Natural killer cell treated with Interleukin-12 subunit alpha and Interleukin-12 subunit beta and Interleukin-15 and Interleukin-18, amount 100 ng/mL, for 72 hours (primary cell): ENCODE data around the gene DDX59. TPM values are rescaled to one million over a fixed set of nuclear protein-coding genes. Genes with fewer than 3 reads are reported as not detected.

Source experiments
- ATAC-seq, 2 donors: fragments of 150-1000 bp; cut with Tn5 transposase in 1 of 2; sonication (Bioruptor Pico), chemical (Tn5 transposase) in 1 of 2; 2 replicates each; pipeline ENCODE4 v1.10.0; 2021
- DNase-seq: peaks from one replicate; pipeline ENCODE4 v3.0.0; 2022; ENCODE audit warnings: low spot score
- H3K27ac Mint-ChIP-seq, 2 donors: 1 replicate in 1 of 2; 2 replicates in 1 of 2; pipeline ENCODE4 v1.8.0; 2022; ENCODE audit warnings: mixed read lengths in 2 of 2, mild to moderate bottlenecking in 1 of 2, moderate library complexity in 1 of 2
- H3K27me3 Mint-ChIP-seq, 2 donors: 1 replicate in 1 of 2; 2 replicates in 1 of 2; pipeline ENCODE4 v1.8.0; 2022; ENCODE audit warnings: mixed read lengths in 2 of 2
- H3K36me3 Mint-ChIP-seq: one replicate; pipeline ENCODE4 v1.8.0; 2022; ENCODE audit warnings: mixed read lengths
- H3K4me1 Mint-ChIP-seq, 2 donors: 1 replicate in 1 of 2; 2 replicates in 1 of 2; pipeline ENCODE4 v1.8.0; 2022; ENCODE audit warnings: low read depth in 2 of 2, mixed read lengths in 2 of 2, mild to moderate bottlenecking in 1 of 2
- H3K4me3 Mint-ChIP-seq: one replicate; pipeline ENCODE4 v1.8.0; 2022; ENCODE audit warnings: mixed read lengths
- H3K9me3 Mint-ChIP-seq: 2 replicates; pipeline ENCODE4 v1.8.0; 2022; ENCODE audit warnings: mixed read lengths
- total RNA-seq, 2 donors: library from RNA; stranded (reverse); gene quantifications; one replicate each; pipeline ENCODE4 v1.2.3, GENCODE V29; 2022

DDX59 gene
- 10 to 100 TPM; 24.3 to 27.5 TPM for total RNA-seq

GRCh38 chr1:200669314-200670241 is at the start of gene DDX59:
TSS of gene DDX59 (minus strand) at chr1:200669907. CDS start at chr1:200666740, 3,167 bp downstream.
- peak within 1 kb of the TSS; percentile 94 to 96 for H3K27ac Mint-ChIP-seq
- H3K4me1 Mint-ChIP-seq, result peaks cover 33 to 37% of the 10 kb centered on the region in 2 donors
- DNase-seq (peak; percentile 95), ATAC-seq (peak; percentile 92 to 95)
- H3K4me3 Mint-ChIP-seq, result peak within 1 kb of the TSS; percentile 93
- peaks cover 9% of the 10 kb centered on the region for H3K36me3 Mint-ChIP-seq
- no peaks in the 10 kb centered on the region for H3K9me3 Mint-ChIP-seq
- H3K27me3 Mint-ChIP-seq, result no peaks in the 10 kb centered on the region

- Mint-ChIP-seq H3K27ac (no peak overlapping the region), H3K27me3 (peaks cover 18 to 31% of the 10 kb centered on the region in 2 donors), H3K4me1 (no peaks in the 10 kb centered on the region), H3K36me3 (no peaks in the 10 kb centered on the region), H3K4me3 (no peak overlapping the region), H3K9me3 (no peaks in the 10 kb centered on the region)
- ATAC-seq (no peak), DNase-seq (no peak)
Observed at GRCh38 chr1:200714504-200715187, 44.9 kb upstream of the DDX59 start.

- peaks cover 3 to 5% of the 10 kb centered on the region in 2 donors for H3K4me1 Mint-ChIP-seq
- no peaks in the 10 kb centered on the region for H3K36me3 Mint-ChIP-seq
- no peak overlapping the region for H3K27ac Mint-ChIP-seq
- H3K9me3 Mint-ChIP-seq, result no peaks in the 10 kb centered on the region
- no peak overlapping the region for H3K4me3 Mint-ChIP-seq
- DNase-seq (no peak), ATAC-seq (no peak)
- peaks cover 3 to 7% of the 10 kb centered on the region in 2 donors for H3K27me3 Mint-ChIP-seq
Observed at GRCh38 chr1:200710166-200710565, 40.5 kb upstream of the DDX59 start.

DNA sequence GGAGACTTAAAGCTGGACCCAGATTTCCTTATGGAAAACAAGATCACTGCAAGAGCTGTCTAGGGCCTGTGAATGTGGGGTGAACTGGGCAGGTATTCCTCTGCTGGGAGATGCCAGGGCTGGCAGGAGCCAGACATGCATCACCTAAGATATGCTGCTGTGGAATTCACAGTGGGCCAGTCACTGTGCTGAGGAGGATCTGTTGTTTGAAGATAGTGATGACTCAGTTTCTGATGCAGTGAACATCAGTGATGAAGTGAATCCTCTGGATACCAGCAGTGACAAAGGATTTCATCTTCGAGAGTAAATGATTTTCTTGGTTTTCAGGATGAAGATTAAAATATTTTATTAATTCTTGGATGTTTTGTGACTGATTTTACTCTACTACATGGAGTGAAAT is 39.1 kb upstream of the DDX59 start:
- ATAC-seq, result no peak
- no peak for DNase-seq
- Mint-ChIP-seq H3K4me1 (peaks cover 3 to 5% of the 10 kb centered on the region in 2 donors), H3K27me3 (peaks cover 2 to 4% of the 10 kb centered on the region in 2 donors), H3K4me3 (no peak overlapping the region), H3K27ac (no peak overlapping the region), H3K9me3 (no peaks in the 10 kb centered on the region), H3K36me3 (no peaks in the 10 kb centered on the region)

DNA sequence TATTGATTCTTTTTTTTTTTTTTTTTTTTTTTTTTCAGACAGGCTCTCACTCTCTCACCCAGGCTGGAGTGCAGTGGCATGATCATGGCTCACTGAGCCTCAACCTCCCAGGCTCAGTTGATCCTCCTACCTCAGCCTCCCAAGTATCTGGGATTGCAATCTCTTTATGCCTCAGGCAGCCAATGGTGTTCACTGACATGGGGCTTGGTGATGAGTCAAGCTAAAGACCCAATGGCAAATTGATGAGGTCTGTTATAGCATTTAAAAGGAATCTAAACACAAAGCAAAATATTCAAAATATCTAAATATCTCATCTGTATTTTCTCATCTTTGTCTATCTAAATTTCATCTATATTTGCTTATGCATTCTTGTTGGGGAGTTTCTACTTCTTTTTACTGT is 38.5 kb upstream of the DDX59 start:
- Mint-ChIP-seq H3K36me3 (no peaks in the 10 kb centered on the region), H3K4me3 (no peak overlapping the region), H3K9me3 (no peaks in the 10 kb centered on the region), H3K27ac (no peak overlapping the region), H3K4me1 (peaks cover 3 to 5% of the 10 kb centered on the region in 2 donors), H3K27me3 (no peaks in the 10 kb centered on the region)
- ATAC-seq (no peak), DNase-seq (no peak)

GRCh38 chr1:200707116-200707515 is 37.4 kb upstream of the DDX59 start:
- no peak overlapping the region for H3K27ac Mint-ChIP-seq
- ATAC-seq, result no peak
- H3K4me3 Mint-ChIP-seq, result no peak overlapping the region
- peaks cover 2 to 9% of the 10 kb centered on the region in 2 donors for H3K27me3 Mint-ChIP-seq
- H3K9me3 Mint-ChIP-seq, result no peaks in the 10 kb centered on the region
- H3K36me3 Mint-ChIP-seq, result no peaks in the 10 kb centered on the region
- DNase-seq, result no peak
- H3K4me1 Mint-ChIP-seq, result peaks cover 3 to 5% of the 10 kb centered on the region in 2 donors

DNA sequence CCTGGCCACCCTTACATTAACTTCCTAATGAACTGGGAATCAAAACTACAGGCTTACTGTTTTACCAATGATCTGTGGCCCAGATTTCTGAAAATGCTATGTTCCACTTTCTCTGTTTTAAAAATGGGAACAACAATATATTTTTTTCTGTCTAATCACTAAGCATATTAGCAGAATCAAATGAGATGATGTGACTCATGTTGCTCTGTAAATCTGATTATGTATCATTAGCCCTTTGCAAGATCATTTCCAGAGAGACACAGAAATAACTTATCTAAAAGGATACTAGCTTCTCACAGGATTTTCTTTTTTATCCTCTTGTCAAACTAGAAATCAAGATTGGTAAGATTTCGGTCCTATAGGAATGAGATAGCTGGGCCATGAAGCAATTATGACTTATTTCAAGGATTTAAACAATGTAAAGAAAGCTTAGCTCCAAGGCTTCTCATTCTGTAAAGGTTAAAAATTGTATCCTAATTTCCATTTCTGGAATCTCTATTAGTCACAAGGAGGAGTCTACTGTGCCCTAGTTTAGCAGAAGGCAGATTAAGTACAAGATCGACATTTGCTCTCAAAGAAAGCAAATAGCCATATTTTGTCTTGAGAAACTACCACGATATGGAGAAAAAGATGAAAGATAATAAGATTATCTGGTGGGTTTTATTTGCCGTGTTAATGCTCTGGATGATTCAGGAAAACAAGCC is 36.6 kb upstream of the DDX59 start:
- Mint-ChIP-seq H3K27me3 (peaks cover 3 to 15% of the 10 kb centered on the region in 2 donors), H3K4me1 (peaks cover 3 to 5% of the 10 kb centered on the region in 2 donors), H3K4me3 (no peak overlapping the region), H3K27ac (no peak overlapping the region), H3K9me3 (no peaks in the 10 kb centered on the region), H3K36me3 (no peaks in the 10 kb centered on the region)
- DNase-seq (no peak), ATAC-seq (no peak)

- ATAC-seq (no peak), DNase-seq (no peak)
- H3K36me3 Mint-ChIP-seq, result no peaks in the 10 kb centered on the region
- peaks cover 3 to 20% of the 10 kb centered on the region in 2 donors for H3K27me3 Mint-ChIP-seq
- H3K4me1 Mint-ChIP-seq, result peaks cover 3 to 5% of the 10 kb centered on the region in 2 donors
- H3K27ac Mint-ChIP-seq, result no peak overlapping the region
- H3K4me3 Mint-ChIP-seq, result no peak overlapping the region
- H3K9me3 Mint-ChIP-seq, result no peaks in the 10 kb centered on the region
Observed at GRCh38 chr1:200704986-200705500, 35.3 kb upstream of the DDX59 start.

- DNase-seq (no peak), ATAC-seq (no peak)
- H3K27ac Mint-ChIP-seq, result no peak overlapping the region
- no peaks in the 10 kb centered on the region for H3K4me1 Mint-ChIP-seq
- no peaks in the 10 kb centered on the region for H3K9me3 Mint-ChIP-seq
- H3K36me3 Mint-ChIP-seq, result no peaks in the 10 kb centered on the region
- peaks cover 20 to 23% of the 10 kb centered on the region in 2 donors for H3K27me3 Mint-ChIP-seq
- no peak overlapping the region for H3K4me3 Mint-ChIP-seq
Observed at GRCh38 chr1:200699871-200700270, 30.2 kb upstream of the DDX59 start.

- no peaks in the 10 kb centered on the region for H3K9me3 Mint-ChIP-seq
- DNase-seq (no peak), ATAC-seq (no peak)
- no peak overlapping the region for H3K27ac Mint-ChIP-seq
- H3K4me1 Mint-ChIP-seq, result no peaks in the 10 kb centered on the region
- H3K27me3 Mint-ChIP-seq, result peaks cover 0 to 20% of the 10 kb centered on the region in 2 donors
- no peaks in the 10 kb centered on the region for H3K36me3 Mint-ChIP-seq
- H3K4me3 Mint-ChIP-seq, result no peak overlapping the region
Observed at GRCh38 chr1:200694738-200695137, 25.0 kb upstream of the DDX59 start.

DNA sequence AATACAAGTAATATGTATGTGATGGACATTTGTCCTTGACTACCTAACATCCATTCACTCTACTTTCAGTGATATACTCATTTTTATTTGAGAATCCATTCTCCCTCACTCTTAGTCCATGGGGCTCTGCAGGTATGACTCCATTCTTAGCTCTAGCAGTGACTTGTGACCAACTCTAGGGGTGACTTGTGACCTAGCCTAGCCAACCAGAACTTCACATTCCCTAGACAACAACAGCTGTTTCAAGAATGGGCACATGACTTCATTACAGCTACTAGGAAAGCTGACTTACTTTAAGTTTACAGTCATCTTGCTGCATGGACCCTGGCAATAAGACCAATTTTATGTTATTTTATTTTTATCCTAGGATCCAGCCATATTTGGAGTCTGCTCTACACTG is 23.6 kb upstream of the DDX59 start:
- H3K9me3 Mint-ChIP-seq, result no peaks in the 10 kb centered on the region
- H3K4me3 Mint-ChIP-seq, result no peak overlapping the region
- H3K27me3 Mint-ChIP-seq, result peaks cover 3 to 17% of the 10 kb centered on the region in 2 donors
- no peaks in the 10 kb centered on the region for H3K36me3 Mint-ChIP-seq
- DNase-seq (no peak), ATAC-seq (no peak)
- H3K27ac Mint-ChIP-seq, result no peak overlapping the region
- H3K4me1 Mint-ChIP-seq, result no peaks in the 10 kb centered on the region

DNA sequence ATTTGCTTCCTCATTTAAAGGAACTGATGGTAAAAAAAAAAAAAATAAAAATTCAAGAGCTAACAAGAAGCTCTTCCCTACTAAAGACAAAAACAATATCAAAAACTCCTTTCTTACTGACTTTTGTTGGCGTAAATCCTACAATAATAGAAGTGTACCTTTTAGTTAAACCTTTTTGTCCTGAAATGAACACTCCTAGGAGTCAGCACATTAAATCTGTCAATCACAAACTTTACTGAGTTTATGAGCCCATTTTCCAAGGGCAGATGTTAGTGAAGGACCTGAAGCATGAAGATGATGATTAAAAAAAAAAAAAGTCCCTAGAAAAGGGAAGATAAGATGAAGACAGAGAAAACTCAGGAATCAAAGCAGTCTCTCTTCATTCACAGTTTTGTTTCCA is 22.6 kb upstream of the DDX59 start:
- Mint-ChIP-seq H3K27ac (no peak overlapping the region), H3K4me1 (no peaks in the 10 kb centered on the region), H3K4me3 (no peak overlapping the region), H3K36me3 (no peaks in the 10 kb centered on the region), H3K9me3 (no peaks in the 10 kb centered on the region), H3K27me3 (peaks cover 7 to 12% of the 10 kb centered on the region in 2 donors)
- ATAC-seq, result no peak
- no peak for DNase-seq

DNA sequence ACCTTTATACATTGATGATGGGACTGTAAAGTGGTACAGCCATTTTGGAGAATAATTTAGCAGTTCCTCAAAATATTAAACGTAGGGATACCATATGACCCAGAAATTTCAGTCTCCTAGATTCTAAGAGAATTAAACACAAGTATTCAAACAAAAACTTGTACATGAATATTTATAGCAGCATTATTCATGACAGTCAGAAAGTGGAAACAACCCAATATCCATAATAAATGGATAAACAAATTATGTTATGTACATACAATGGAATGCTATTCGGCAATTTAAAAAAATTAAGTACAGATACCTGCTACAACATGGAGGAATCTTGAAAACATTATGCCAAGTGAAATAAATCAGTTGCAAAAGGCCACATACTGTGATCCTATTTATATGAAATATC is 16.9 kb upstream of the DDX59 start:
- no peak for ATAC-seq
- Mint-ChIP-seq H3K4me1 (no peaks in the 10 kb centered on the region), H3K36me3 (no peaks in the 10 kb centered on the region), H3K27me3 (peaks cover 5 to 7% of the 10 kb centered on the region in 2 donors), H3K4me3 (no peak overlapping the region), H3K9me3 (no peaks in the 10 kb centered on the region), H3K27ac (no peak overlapping the region)
- no peak for DNase-seq
